Activated naive CD8-positive, alpha-beta T cell treated with anti-CD3 and anti-CD28 coated beads, Interleukin-2, amount 10 ng/mL, durations not matched to agents 7 days and 5 days (primary cell): ENCODE results near the gene CASP8. TPM values are rescaled to one million over a fixed set of nuclear protein-coding genes. Genes with fewer than 3 reads are reported as not detected.

Experiments
- ATAC-seq: fragments of 150-1000 bp; cut with Tn5 transposase; one replicate; pipeline ENCODE4 v1.10.0; 2021; ENCODE audit warnings: low read depth, moderate library complexity
- POLR2A ChIA-PET: fragments of 350-600 bp; sonication (Branson Sonifier 250); formaldehyde crosslinking; loops from one replicate; lab custom pipeline; 2021; ENCODE audit warnings: antibody characterized with exemption; lab: Charles Lee
- DNase-seq: peaks from one replicate; pipeline ENCODE4 v3.0.0; 2021
- H3K27ac Mint-ChIP-seq: one replicate; pipeline ENCODE4 v1.8.0; 2022; ENCODE audit warnings: mild to moderate bottlenecking, mixed read lengths
- H3K27me3 Mint-ChIP-seq: one replicate; pipeline ENCODE4 v1.8.0; 2022; ENCODE audit warnings: mild to moderate bottlenecking, moderate library complexity, mixed read lengths
- H3K36me3 Mint-ChIP-seq: one replicate; pipeline ENCODE4 v1.8.0; 2021; ENCODE audit warnings: mild to moderate bottlenecking, mixed read lengths
- H3K4me1 Mint-ChIP-seq: one replicate; pipeline ENCODE4 v1.8.0; 2021; ENCODE audit warnings: mixed read lengths
- H3K4me3 Mint-ChIP-seq: one replicate; pipeline ENCODE4 v1.8.0; 2022; ENCODE audit warnings: mild to moderate bottlenecking, moderate library complexity, mixed read lengths
- H3K9me3 Mint-ChIP-seq: one replicate; pipeline ENCODE4 v1.8.0; 2021; ENCODE audit warnings: mixed read lengths
- total RNA-seq, 2 experiments: library from RNA; stranded (reverse); gene quantifications; one replicate each; pipeline ENCODE4 v1.2.3, GENCODE V29; 2021

CASP8 gene
- total RNA-seq, 2 experiments from 2014 or later, result 115 to 127 TPM

DNA sequence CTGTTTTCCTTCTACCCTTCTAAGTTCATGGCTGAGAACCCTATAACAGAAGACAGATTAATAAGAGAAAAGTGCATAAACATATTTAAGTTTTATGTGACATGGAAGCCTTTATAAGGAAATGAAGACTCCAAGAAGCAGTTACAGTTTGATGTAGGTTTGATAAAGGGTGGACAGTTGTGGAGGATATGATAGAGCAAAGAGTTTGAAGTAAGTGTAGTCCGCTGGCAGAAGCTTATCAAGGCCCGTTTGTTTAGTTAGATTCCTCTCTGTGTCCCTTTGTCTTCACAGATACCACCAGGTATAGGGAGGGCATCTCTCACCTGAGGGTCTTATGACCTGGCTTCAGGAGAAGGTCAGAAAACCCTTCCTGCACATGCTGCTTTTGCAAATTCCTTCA lies 10.4 kb upstream of the CASP8 start:
- DNase-seq (no peak), ATAC-seq (no peak)
- peaks cover 13% of the 10 kb centered on the region for H3K9me3 Mint-ChIP-seq
- H3K27ac Mint-ChIP-seq, result peak overlapping the region; percentile 42
- peaks cover 60% of the 10 kb centered on the region for H3K36me3 Mint-ChIP-seq
- POLR2A ChIA-PET, result no interaction called here
- peaks cover 37% of the 10 kb centered on the region for H3K4me1 Mint-ChIP-seq
- no peaks in the 10 kb centered on the region for H3K27me3 Mint-ChIP-seq
- H3K4me3 Mint-ChIP-seq, result no peak overlapping the region

DNA sequence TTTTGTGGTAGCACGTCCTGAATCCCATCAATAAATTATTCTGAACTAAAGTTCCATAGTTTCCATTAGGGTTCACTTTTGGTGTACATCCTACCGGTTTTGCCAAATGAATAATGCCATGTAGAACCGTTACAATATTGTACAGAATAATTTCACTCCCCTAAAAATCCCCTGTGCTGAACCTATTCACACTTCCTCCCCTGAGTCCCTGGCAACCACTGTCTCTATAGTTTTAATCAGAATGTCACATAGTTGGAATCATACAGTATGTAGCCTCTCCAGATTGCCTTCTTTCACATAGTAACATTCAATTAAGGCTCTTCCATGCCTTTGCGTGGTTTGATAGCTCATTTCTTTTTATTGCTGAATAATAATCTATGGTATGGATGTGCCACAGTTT lies 9.6 kb upstream of the CASP8 start:
- H3K9me3 Mint-ChIP-seq, result peaks cover 13% of the 10 kb centered on the region
- peak overlapping the region; percentile 60 for H3K27ac Mint-ChIP-seq
- H3K27me3 Mint-ChIP-seq, result no peaks in the 10 kb centered on the region
- no peak for DNase-seq
- peaks cover 57% of the 10 kb centered on the region for H3K36me3 Mint-ChIP-seq
- no peak overlapping the region for H3K4me3 Mint-ChIP-seq
- peaks cover 42% of the 10 kb centered on the region for H3K4me1 Mint-ChIP-seq
- POLR2A ChIA-PET, result interaction anchor here (0.6 kb wide), 1 partner anchor 10 kb away, joined by 4 read pairs; no protein-coding TSS in a partner anchor
- no peak for ATAC-seq

DNA sequence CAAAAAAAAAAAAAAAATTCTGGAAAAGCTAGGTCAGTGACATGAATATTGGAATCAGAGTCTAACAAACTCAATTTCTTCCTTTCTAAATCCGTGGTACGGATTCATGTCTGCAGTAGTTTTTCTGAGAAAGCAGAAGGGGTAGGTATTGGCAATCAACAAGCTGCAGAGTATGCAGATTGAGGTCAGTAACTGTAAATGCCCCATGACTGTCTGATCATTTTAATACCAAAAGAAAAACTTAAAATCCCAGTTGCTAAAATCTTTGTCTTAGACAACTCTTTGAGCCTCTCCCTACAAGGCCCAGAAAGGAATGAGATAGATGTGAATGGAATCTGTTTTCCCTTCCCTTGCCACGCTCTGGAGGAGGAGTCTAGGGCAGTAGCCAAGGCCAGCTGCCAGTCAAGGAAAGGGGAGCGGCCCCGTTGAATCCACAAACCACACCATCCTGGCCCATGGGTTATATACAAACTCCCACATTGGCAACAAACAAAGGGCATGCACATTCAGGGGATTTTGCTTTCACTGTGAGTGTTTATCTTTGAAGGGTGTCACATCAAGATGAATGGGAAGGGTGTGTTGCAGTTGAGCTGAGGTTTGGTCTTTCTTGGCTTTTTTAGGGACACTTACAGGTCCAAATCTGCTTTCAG lies 6.1 kb upstream of the CASP8 start:
- no peak for ATAC-seq
- Mint-ChIP-seq H3K4me1 (peaks cover 57% of the 10 kb centered on the region), H3K27ac (peak overlapping the region; percentile 48), H3K4me3 (no peak overlapping the region), H3K36me3 (peaks cover 39% of the 10 kb centered on the region), H3K9me3 (peaks cover 13% of the 10 kb centered on the region), H3K27me3 (no peaks in the 10 kb centered on the region)
- POLR2A ChIA-PET, result interaction anchor here (0.7 to 11.3 kb wide), 5 partner anchors 8 to 889 kb away, joined by 3 to 147 read pairs (median 4); partner anchors contain the start of gene CASP8
- no peak for DNase-seq

- Mint-ChIP-seq H3K9me3 (peaks cover 7% of the 10 kb centered on the region), H3K27ac (peak overlapping the region; percentile 34), H3K36me3 (peaks cover 28% of the 10 kb centered on the region), H3K4me1 (peaks cover 65% of the 10 kb centered on the region), H3K4me3 (no peak overlapping the region), H3K27me3 (no peaks in the 10 kb centered on the region)
- no peak for ATAC-seq
- DNase-seq, result no peak
- POLR2A ChIA-PET, result interaction anchor here (11.3 kb wide), 1 partner anchor 22 kb away, joined by 147 read pairs; no protein-coding TSS in a partner anchor
Measured at GRCh38 chr2:201255408-201256033, 4.8 kb upstream of the CASP8 start.

GRCh38 chr2:201256082-201256481 lies 4.3 kb upstream of the CASP8 start:
- peak overlapping the region; percentile 17 for H3K4me3 Mint-ChIP-seq
- POLR2A ChIA-PET, result interaction anchor here (1.2 to 11.3 kb wide), 2 partner anchors 22 to 138 kb away, joined by 3 to 147 read pairs; no protein-coding TSS in a partner anchor
- no peaks in the 10 kb centered on the region for H3K27me3 Mint-ChIP-seq
- H3K4me1 Mint-ChIP-seq, result peaks cover 61% of the 10 kb centered on the region
- peaks cover 26% of the 10 kb centered on the region for H3K36me3 Mint-ChIP-seq
- DNase-seq, result no peak
- H3K27ac Mint-ChIP-seq, result peak overlapping the region; percentile 98
- no peak for ATAC-seq
- peaks cover 3% of the 10 kb centered on the region for H3K9me3 Mint-ChIP-seq

DNA sequence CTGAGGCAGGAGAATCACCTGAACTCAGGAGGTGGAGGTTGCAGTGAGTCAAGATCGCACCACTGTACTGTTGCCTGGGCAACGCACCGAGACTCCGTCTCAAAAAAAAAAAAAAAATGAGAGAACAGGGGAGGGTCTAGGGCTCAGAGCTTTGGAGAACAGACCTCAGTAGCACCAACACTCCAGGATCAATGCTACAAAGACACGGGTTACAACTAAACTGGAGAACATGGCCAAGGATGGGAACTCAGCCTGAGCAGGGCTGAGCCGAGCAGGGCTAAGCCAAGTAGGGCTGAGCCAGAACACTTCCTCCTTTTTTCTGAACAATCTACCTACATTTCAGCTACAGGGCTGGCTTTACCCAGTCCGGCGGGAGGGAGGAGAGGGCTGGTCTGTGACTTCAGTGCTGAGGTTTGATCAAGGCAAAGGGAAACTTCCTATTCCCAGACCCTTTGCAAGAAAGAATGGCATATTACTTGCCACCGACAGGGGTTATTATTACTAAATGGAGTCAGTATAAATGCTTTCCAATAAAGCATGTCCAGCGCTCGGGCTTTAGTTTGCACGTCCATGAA lies 2.9 kb upstream of the CASP8 start:
- peaks cover 23% of the 10 kb centered on the region for H3K36me3 Mint-ChIP-seq
- POLR2A ChIA-PET, result interaction anchor here (0.7 to 11.3 kb wide), 10 partner anchors 16 to 523 kb away, joined by 3 to 147 read pairs (median 4); partner anchors contain the start of genes ALS2, CASP10, CLK1 and STRADB
- DNase-seq (peak; percentile 59), ATAC-seq (peak; percentile 28)
- H3K27ac Mint-ChIP-seq, result peak overlapping the region; percentile 98
- peaks cover 61% of the 10 kb centered on the region for H3K4me1 Mint-ChIP-seq
- H3K27me3 Mint-ChIP-seq, result no peaks in the 10 kb centered on the region
- peak overlapping the region; percentile 83 for H3K4me3 Mint-ChIP-seq
- peaks cover 2% of the 10 kb centered on the region for H3K9me3 Mint-ChIP-seq

DNA sequence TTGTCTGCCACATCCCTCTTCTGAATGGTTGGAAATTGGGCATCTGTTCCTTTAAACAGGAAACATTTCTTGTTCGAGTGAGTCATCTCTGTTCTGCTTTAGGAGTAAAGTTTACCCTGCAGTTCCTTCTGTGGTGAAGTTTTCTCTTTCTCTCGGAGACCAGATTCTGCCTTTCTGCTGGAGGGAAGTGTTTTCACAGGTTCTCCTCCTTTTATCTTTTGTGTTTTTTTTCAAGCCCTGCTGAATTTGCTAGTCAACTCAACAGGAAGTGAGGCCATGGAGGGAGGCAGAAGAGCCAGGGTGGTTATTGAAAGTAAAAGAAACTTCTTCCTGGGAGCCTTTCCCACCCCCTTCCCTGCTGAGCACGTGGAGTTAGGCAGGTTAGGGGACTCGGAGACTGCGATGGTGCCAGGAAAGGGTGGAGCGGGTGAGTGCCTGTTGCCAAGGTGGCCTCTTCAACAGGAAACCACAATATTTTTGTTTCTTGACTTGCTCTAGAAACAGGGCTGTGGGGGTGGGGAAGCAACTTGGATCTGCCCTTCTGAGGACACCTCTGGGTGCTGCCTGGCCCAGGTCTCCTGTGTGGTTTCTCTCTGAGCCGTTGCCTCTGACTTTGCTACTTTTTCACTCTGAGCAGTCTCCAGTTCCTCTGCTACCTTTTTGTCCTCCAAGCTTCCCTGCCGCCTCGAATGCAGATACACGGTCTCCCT lies 2.2 kb upstream of the CASP8 start:
- Mint-ChIP-seq H3K36me3 (peaks cover 23% of the 10 kb centered on the region), H3K27ac (peak overlapping the region; percentile 98), H3K9me3 (no peaks in the 10 kb centered on the region), H3K4me1 (peaks cover 60% of the 10 kb centered on the region), H3K27me3 (no peaks in the 10 kb centered on the region), H3K4me3 (peak overlapping the region; percentile 83)
- ATAC-seq (peak; percentile 70), DNase-seq (peak; percentile 80)
- POLR2A ChIA-PET, result interaction anchor here (1.1 to 11.3 kb wide), 9 partner anchors 21 to 523 kb away, joined by 3 to 147 read pairs (median 11); partner anchors contain the start of genes ALS2, CASP10, CLK1 and STRADB

DNA sequence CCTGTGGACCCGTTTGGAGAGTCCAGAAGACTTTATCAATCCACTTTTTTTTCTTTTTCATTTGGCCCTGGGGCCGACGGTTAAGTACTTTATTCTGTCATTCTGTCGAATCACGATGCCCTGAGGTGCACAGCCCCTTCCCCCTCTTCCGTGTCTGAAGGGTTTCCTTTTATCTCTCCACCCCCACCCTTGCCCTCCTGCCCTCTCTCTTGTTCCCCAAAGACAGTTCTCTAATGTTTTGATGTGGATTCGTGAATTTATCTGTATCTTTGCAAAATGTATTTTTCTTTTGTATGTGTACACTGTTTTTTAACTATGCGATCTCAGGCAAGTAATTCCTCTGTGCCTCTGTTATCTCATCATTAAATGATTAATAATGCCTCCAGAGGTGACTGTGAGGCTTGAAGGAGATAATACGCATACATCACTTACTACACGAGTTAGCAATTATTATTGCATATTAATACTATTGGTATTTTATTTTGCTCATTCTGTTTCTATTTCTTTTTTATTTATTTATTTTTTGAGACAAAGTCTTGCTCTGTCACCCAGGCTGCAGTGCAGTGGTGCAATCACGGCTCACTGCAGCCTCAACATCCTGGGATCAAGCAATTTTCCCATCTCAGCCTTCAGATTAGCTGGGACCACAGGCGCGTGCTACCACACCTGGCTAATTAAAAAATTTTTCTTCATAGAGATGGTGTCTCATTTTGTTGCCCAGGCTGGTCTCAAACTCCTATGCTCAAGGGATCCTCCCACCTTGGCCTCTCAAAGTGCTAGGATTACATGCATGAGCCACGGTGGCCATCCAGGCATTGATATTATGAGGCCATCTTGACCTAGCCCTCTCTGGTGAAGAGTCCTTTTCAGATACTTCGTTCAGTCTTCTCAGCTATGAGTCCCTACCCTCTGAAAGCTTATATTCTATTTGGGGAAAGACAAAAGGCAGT lies 1.4 kb upstream of the CASP8 start:
- DNase-seq (no peak), ATAC-seq (peak; percentile 9)
- Mint-ChIP-seq H3K9me3 (no peaks in the 10 kb centered on the region), H3K27ac (peak overlapping the region; percentile 98), H3K36me3 (peaks cover 24% of the 10 kb centered on the region), H3K27me3 (no peaks in the 10 kb centered on the region), H3K4me1 (peaks cover 65% of the 10 kb centered on the region), H3K4me3 (peak overlapping the region; percentile 83)
- POLR2A ChIA-PET, result interaction anchor here (0.7 to 11.3 kb wide), 15 partner anchors 12 to 522 kb away, joined by 3 to 147 read pairs (median 10); partner anchors contain the start of genes ALS2, CASP10, CLK1 and STRADB

- H3K4me3 Mint-ChIP-seq, result peak overlapping the region; percentile 92
- POLR2A ChIA-PET, result interaction anchor here (0.9 to 11.3 kb wide), 12 partner anchors 9 to 519 kb away, joined by 3 to 147 read pairs (median 13); partner anchors contain the start of genes ALS2, CASP10, NIF3L1 and PPIL3
Measured at GRCh38 chr2:201261471-201261870, 1.1 kb downstream of the CASP8 start.

GRCh38 chr2:201261906-201262305 lies 1.6 kb downstream of the CASP8 start:
- peaks cover 69% of the 10 kb centered on the region for H3K4me1 Mint-ChIP-seq
- ATAC-seq (no peak), DNase-seq (no peak)
- H3K9me3 Mint-ChIP-seq, result no peaks in the 10 kb centered on the region
- peak overlapping the region; percentile 92 for H3K4me3 Mint-ChIP-seq
- no peaks in the 10 kb centered on the region for H3K27me3 Mint-ChIP-seq
- POLR2A ChIA-PET, result interaction anchor here (0.9 to 11.3 kb wide), 10 partner anchors 9 to 189 kb away, joined by 3 to 147 read pairs (median 10); partner anchors contain the start of genes CASP10, STRADB and TRAK2
- H3K36me3 Mint-ChIP-seq, result peaks cover 35% of the 10 kb centered on the region
- H3K27ac Mint-ChIP-seq, result peak overlapping the region; percentile 97

More at GRCh38 chr2:201261471-201261870, 1.1 kb downstream of the CASP8 start:
- ATAC-seq (peak; percentile 19), DNase-seq (peak; percentile 65)
- H3K27me3 Mint-ChIP-seq, result no peaks in the 10 kb centered on the region
- H3K9me3 Mint-ChIP-seq, result no peaks in the 10 kb centered on the region
- peak overlapping the region; percentile 97 for H3K27ac Mint-ChIP-seq
- peaks cover 70% of the 10 kb centered on the region for H3K4me1 Mint-ChIP-seq
- H3K36me3 Mint-ChIP-seq, result peaks cover 31% of the 10 kb centered on the region

DNA sequence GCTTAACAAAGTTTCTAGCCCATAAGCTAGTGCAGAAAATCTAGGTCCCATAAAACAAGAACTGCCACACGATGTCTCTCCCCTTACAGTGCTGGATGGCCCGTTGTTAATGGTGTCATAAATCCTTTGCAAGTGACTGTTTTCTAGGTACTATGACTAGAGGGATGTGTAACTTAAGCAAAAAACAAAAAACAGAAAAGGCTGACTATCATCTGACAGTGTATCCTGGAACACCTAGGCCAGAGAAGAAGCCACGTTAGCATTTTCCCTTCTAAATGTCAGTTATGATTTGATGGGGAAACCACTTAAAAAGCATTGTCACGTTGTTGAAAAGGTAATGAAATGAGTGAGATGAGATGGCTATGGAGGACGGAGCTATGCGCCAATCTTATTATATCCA lies 2.4 kb downstream of the CASP8 start:
- no peak for ATAC-seq
- Mint-ChIP-seq H3K4me1 (peaks cover 64% of the 10 kb centered on the region), H3K27ac (peak overlapping the region; percentile 82), H3K4me3 (peak overlapping the region; percentile 83), H3K27me3 (no peaks in the 10 kb centered on the region), H3K9me3 (no peaks in the 10 kb centered on the region), H3K36me3 (peaks cover 41% of the 10 kb centered on the region)
- POLR2A ChIA-PET, result interaction anchor here (1.0 to 11.3 kb wide), 7 partner anchors 10 to 189 kb away, joined by 3 to 147 read pairs (median 5); partner anchors contain the start of genes STRADB and TRAK2
- DNase-seq, result no peak
